Suprapubic skin (tissue), 4 donors: ENCODE measurements around the gene FAM81A.

Experiments used
- CTCF ChIP-seq, 2 donors: fragments of 200-600 bp in 1 of 2; fragments of 450-650 bp in 1 of 2; sonication (generic) in 1 of 2; IDR thresholded peaks; one replicate each; pipeline ENCODE4 v1.5.1; 2016 to 2019; ENCODE audit warnings: antibody characterized with exemption in 2 of 2, mild to moderate bottlenecking in 1 of 2, moderate library complexity in 1 of 2
- EP300 ChIP-seq: sonication (generic); formaldehyde crosslinking; IDR thresholded peaks from one replicate; pipeline ENCODE4 v1.6.1; 2017; ENCODE audit warnings: antibody characterized with exemption
- POLR2A ChIP-seq, 2 donors: fragments of 450-650 bp; IDR thresholded peaks; one replicate each; pipeline ENCODE4 v1.6.1; 2017; ENCODE audit warnings: antibody characterized with exemption in 2 of 2, mild to moderate bottlenecking in 2 of 2, moderate library complexity in 2 of 2
- POLR2AphosphoS5 ChIP-seq, 3 donors: sonication (generic); formaldehyde crosslinking; IDR thresholded peaks; one replicate each; pipeline ENCODE4 v1.6.1; 2017; ENCODE audit warnings: antibody characterized with exemption in 3 of 3

- no peak for TF ChIP-seq CTCF (IDR thresholded peaks at IDR 0.05)
- TF ChIP-seq POLR2A (IDR thresholded peaks at IDR 0.05): no peak
- no peak for TF ChIP-seq EP300
- no peak for TF ChIP-seq POLR2AphosphoS5 (IDR thresholded peaks at IDR 0.05)
These were observed 21.2 kb upstream of the FAM81A start for GRCh38 chr15:59416816-59417215.
